GOT3 (cell line): Measurements from ENCODE around the gene STARD3NL.
"Not testable (repeated sequence)": the region's sequence is repeated elsewhere in the genome, so short reads cannot be mapped to it uniquely, and the experiment has no call there.

Source experiments
- DNase-seq: peaks from one replicate; lab custom pipeline; 2025; ENCODE audit warnings: mixed read lengths; lab: John Stamatoyannopoulos, UW

The STARD3NL gene

DNA sequence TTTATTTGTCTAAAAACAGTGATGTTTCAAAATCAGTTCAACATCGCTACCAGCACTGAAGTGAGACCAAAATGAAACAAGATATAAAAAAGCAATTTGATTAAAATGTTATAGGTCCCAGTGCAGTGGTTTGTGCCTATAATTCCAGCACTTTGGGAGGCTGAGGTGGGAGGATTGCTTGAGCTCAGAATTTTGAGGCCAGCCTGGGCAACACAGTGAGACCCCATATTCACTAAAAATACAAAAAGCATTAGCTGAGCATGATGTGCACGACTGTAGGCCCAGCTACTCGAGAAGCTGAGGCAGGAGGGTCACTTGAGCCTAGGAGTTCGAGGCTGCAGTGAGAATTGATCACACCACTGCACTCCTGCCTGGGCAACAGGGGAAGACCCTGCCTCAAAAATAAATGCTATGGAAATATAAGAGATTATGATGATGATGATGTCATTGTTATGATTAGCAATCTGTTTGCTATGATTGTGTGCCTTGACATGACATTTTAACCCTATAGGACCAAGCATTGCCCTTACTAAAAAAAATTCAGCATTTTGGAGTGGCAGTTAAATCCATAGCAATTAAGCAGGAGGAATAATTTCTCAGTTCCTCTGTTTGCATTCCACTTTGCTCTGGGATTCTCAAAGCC is 91.8 kb downstream of the STARD3NL start:
- DNase-seq: not testable (repeated sequence)

GRCh38 chr7:38270405-38270804 is 92.4 kb downstream of the STARD3NL start:
- DNase-seq: not testable (repeated sequence)

DNA sequence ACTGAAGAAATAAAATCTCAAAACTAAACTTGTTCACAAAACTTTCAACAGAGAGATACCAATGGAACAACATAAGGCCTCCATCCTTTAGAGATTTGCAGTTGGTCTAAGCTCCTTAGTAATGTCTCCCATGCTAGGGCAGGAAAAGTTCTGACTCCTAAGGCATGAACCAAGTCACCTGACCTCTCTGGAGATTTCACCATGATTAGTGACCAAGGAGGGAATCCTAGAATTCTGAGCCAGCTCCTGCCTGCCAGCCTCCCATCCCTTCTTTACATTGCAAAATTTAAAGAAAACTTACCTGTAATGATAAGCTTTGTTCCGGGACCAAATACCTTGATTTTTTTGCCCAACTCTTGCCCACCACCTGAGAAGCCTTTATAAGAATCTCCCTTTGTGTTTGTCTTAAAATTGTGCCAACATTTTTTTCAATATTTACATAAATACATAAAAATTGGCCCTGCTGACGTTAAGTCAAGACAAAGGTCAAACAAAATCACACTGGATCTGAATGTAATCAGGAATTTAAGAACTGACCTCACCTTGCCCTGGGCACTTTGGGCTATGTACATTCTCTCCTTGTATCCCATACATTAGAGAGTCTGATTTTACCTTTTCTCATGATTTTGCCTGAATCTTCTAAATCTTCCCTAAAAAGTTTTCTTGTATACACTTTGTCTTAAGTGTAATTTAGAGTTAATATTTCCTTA is 95.4 kb downstream of the STARD3NL start, which contains the start of gene TARP:
Gene TARP, minus strand, starts transcription at position 351 of the 710 bp plus-strand sequence.
- no peak for DNase-seq

- DNase-seq: no peak
Observed at GRCh38 chr7:38274486-38274885, 96.4 kb downstream of the STARD3NL start.

DNA sequence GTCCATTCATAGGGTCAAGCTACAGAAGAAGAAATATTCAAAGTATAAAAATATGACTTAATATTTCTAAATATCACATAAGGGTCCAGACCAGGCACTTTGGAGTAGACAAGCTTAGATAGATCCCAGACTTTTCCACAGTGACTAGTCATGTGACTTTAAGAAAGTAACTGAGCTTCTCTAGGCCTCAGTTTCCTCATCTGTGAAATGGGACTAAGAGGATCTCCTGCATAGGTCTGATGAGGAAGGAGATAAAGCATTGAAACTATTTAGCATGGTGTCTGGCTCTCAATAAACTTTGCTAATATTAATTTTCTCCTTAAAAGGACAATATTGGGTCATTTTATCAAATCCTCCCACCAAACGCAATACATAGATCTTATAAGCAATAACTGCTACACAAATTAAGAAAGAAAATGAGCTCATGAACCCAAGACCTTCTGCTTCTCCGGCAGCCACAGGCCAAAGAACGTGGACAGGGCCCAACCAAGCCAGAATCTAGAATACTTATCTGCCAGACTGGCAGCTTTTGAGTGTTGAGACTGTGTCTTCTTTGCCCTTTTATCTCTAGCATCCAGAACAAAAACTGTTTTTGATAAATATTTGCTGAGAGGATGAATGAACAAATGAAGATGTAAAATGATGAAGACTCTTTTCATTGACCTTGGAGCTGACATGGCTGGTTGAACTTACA is 97.0 kb downstream of the STARD3NL start:
- DNase-seq: no peak

GRCh38 chr7:38276096-38276877 is 98.2 kb downstream of the STARD3NL start:
- DNase-seq: no peak

- no peak for DNase-seq
Observed at GRCh38 chr7:38280000-38280399, 102.0 kb downstream of the STARD3NL start.
